GM10266 (cell line): ENCODE data around the gene EIPR1.
A peak's percentile ranks its signal among the peaks of the same experiment; 100 is the strongest.

Experiments used
- DNase-seq: peaks from one replicate; pipeline ENCODE4 v3.0.0; 2012; ENCODE audit errors: extremely low spot score
- TF ChIP-seq, protein P1 (sequence below): IDR thresholded peaks from 2 replicates; pipeline ENCODE4 v1.5.1; 2012; ENCODE audit warnings: mild to moderate bottlenecking, low read depth; ENCODE audit not compliant: control insufficient read depth, insufficient read depth; ENCODE audit errors: missing control alignments

The EIPR1 gene

DNA sequence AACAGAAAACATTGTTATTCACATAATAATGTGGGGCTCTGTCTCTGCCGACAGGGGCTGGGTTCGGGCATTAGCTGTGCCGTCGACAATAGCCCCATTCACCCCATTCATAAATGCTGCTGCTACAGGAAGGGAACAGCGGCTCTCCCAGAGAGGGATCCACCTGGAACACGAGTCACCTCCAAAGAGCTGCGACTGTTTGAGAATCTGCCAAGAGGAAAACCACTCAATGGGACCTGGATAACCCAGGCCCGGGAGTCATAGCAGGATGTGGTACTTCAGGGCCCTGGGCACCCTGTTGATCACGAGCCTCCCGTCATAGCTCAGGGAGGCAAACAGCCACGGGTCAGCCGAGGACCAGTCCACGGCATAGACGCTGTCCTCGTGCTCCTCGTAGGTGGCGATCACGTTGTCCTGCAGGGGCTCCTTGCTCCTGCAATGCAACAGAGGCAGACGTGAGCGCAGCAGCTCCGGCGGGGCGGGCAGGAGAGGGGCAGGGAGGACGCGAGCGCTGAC, 188.5 kb downstream of the EIPR1 start:
- DNase-seq, result no peak
- TF ChIP-seq, protein P1, sequence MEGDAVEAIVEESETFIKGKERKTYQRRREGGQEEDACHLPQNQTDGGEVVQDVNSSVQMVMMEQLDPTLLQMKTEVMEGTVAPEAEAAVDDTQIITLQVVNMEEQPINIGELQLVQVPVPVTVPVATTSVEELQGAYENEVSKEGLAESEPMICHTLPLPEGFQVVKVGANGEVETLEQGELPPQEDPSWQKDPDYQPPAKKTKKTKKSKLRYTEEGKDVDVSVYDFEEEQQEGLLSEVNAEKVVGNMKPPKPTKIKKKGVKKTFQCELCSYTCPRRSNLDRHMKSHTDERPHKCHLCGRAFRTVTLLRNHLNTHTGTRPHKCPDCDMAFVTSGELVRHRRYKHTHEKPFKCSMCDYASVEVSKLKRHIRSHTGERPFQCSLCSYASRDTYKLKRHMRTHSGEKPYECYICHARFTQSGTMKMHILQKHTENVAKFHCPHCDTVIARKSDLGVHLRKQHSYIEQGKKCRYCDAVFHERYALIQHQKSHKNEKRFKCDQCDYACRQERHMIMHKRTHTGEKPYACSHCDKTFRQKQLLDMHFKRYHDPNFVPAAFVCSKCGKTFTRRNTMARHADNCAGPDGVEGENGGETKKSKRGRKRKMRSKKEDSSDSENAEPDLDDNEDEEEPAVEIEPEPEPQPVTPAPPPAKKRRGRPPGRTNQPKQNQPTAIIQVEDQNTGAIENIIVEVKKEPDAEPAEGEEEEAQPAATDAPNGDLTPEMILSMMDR, result no peak

DNA sequence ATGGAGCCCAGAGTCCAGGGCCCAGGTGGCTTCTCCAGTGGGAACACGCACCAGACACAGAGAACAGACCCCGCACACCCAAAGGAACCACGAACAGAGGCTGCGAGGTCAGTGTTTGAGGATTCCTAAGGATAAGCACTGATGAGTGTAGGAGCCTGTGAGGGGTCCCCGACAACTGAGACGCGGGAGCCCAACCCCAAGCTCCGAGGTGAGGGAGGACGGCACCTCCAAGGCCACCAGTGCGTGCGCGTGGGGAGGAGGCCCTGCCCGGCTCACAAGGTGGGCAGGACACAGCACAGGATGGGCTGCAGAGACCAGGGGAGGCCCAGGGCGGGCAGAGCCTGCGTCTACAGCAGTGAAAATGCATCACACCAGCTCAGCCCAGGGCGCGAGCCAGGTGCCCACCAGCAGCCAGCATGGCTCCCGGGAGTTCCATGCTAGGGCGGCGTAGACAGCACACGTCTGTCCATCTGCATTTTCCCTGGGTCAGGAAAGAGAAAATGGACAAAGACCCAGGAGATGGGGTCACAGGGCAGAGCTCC, 189.1 kb downstream of the EIPR1 start:
- DNase-seq, result no peak
- TF ChIP-seq, protein P1, result no peak

DNA sequence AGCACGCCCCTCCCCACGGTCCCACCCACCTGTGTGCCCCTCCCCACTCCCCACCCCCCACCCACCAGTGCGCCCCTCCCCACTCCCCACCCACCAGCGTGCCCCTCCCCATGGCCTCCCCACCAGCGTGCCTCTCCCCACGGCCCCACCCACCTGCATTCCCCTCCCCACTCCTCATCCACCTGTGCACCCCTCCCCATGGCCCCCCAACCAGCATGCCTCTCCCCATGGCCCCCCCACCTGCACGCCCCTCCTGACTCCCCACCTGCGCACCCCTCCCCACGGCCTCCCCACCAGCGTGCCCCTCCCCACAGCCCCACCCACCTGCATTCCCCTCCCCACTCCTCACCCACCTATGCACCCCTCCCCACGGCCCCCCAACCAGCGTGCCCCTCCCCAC, 190.2 kb downstream of the EIPR1 start:
- no peak for DNase-seq
- TF ChIP-seq, protein P1, result no peak

DNA sequence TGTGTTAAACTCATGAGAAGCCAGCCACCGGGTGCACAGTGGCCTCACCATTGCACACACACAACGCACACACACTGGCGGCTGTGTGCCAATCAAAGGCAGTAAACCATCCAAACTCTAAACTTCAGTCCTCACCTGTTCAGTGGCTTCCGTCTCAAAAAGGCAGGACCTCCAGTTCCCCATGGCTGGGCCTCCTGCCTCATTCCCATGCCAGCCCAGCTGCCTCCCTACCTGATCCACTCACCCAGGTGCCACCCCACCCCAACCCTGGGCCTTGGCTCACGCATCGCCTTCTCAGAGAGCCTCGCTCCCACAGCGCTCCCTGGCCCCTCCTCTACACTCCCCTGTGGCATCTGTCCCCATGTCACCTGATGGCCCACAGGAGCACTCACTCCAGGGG, 190.9 kb downstream of the EIPR1 start:
- DNase-seq, result no peak
- TF ChIP-seq, protein P1, result no peak

DNA sequence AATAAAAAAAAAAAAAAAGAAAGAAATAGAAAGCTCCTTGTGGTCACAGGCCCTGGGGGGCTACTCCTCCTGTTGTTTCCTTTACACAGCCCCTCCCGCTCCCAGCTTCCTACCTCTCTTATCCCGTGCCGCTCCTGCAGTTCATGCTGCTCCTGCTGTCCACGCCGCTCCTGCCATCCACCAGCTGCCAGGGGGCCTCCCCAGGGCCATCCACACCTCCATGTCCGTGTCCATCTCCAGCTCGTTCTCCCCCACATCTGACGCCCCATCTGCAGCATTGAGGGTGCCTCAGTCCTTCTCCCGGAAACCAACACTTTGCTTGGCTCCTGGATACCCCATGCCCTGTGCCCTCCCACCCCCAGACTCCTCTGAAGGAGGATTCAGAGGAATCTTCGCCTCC, 191.7 kb downstream of the EIPR1 start:
- DNase-seq, result peak; percentile 20

DNA sequence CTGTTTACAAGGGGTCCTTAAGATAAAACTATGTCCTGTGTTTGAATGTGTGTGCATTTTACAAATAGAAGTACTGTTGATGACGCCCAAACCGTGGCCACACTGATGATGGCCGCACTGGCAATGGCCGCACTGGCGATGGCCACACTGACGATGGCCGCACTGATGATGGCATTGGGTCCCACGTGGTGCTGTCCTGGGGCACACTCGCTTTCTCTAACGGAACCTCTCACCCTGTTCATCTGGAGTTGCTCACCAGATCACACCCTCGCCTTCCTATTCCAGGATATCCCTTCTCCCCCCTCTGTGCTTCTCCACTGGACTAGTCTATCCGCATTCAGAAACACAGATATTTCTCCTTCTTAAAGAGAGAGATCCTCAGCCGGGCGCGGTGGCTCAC, 192.4 kb downstream of the EIPR1 start:
- TF ChIP-seq, protein P1, result no peak

More for the DNA sequence above, 191.7 kb downstream of the EIPR1 start:
- TF ChIP-seq, protein P1, result no peak

DNA sequence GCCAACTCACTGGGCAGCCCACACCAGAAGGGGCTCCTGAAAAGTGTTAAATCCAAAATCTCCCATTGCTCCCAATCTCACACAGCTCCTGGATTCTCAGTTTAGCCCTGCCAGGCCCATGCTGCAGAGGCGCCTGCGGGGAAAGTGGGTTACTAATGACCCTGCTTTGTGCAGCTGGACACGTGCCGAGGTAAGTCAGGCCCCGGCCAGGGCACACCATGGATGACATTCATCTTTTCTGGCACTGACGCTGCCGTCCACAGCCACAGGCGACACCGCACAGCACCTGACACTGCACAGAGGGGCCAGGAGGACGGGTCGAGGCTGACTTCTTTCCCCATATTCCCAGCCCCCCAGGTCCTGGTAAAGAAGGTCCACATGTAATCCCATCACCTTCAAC, 193.5 kb downstream of the EIPR1 start:
- TF ChIP-seq, protein P1, result no peak
- peak; percentile 26 for DNase-seq

More for the DNA sequence above, 192.4 kb downstream of the EIPR1 start:
- DNase-seq, result no peak
